ENCODE measurements around the gene MRPL46.

DNA sequence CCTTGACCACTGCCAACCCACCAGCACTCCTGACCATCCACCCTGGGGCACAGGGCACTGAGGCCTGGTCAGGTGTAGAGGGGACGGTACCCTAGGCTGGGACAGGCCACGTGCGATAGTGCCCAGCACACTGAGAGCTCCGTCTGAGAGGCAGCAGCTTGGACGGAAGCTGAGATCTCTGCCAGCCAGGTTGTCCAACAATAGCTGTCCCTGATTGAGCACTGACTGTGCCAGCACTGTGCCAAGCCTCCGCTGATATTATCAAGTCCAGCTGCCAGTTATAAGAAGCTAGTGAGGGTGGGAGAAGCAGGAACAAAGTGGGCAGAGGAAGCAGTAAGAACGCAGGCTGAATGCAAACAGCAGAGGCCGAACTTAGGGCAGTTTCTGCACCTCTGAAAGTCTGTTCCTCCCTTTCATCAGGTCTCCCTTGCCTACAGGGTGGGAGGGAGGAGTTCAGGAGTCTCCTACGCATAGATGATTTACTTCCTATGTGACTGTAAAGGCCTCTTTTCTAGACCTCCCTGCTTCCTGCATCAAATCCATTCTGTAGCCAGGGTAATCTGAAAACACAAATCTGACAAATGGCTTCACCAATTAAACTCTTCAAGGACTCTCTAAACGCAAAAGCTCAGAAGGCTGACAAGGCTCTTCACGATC, 30.0 kb upstream of the MRPL46 start:
- TF ChIP-seq, protein P1, sequence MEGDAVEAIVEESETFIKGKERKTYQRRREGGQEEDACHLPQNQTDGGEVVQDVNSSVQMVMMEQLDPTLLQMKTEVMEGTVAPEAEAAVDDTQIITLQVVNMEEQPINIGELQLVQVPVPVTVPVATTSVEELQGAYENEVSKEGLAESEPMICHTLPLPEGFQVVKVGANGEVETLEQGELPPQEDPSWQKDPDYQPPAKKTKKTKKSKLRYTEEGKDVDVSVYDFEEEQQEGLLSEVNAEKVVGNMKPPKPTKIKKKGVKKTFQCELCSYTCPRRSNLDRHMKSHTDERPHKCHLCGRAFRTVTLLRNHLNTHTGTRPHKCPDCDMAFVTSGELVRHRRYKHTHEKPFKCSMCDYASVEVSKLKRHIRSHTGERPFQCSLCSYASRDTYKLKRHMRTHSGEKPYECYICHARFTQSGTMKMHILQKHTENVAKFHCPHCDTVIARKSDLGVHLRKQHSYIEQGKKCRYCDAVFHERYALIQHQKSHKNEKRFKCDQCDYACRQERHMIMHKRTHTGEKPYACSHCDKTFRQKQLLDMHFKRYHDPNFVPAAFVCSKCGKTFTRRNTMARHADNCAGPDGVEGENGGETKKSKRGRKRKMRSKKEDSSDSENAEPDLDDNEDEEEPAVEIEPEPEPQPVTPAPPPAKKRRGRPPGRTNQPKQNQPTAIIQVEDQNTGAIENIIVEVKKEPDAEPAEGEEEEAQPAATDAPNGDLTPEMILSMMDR (IDR thresholded peaks at IDR 0.05; ENCODE audit: low read depth, low read length), result no peak
- TF ChIP-seq EZH2phosphoT487 (IDR thresholded peaks at IDR 0.05; ENCODE audit: low read depth), result no peak
